ENCODE results near the gene LHFPL5. TPM values are rescaled to one million over a fixed set of nuclear protein-coding genes. Genes with fewer than 3 reads are reported as not detected.

Gene LHFPL5
- total RNA-seq, 1 experiment from 2014 or later, result 0.42 TPM

DNA sequence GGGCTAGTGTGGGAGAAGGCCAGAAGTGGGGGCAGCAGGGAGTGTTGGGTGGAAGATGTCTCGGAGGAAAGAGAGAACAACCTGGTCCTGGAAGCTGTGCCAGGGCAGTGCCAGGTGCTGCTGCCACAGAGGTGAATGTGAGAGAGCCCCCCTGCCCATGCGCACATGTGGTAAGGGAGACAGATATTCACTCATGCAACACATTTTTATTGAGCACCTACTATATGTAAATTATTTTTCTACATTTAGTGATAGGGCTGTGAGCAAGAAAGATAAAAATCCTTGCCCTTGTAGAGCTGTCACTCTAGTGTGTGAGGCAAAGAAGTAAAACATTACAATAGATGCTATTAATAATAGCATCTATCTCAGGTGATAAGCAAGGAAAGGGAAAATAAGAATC, 23.9 kb upstream of the LHFPL5 start:
- CTCF ChIA-PET, result no interaction called here
- H3K4me1 Mint-ChIP-seq (ENCODE audit: low read depth, unreplicated experiment), result peaks cover 40% of the 10 kb centered on the region
- H3K9me3 Mint-ChIP-seq (ENCODE audit: low read depth, unreplicated experiment), result no peaks in the 10 kb centered on the region
- TF ChIP-seq CTCF (IDR thresholded peaks at IDR 0.05; ENCODE audit: unreplicated experiment), result no peak
- BruUV-seq (replicated peaks), result no TSS peak
- no peak for DNase-seq
- H3K27me3 Mint-ChIP-seq (ENCODE audit: unreplicated experiment), result peaks cover 15% of the 10 kb centered on the region
- H3K36me3 Mint-ChIP-seq (ENCODE audit: insufficient read depth, unreplicated experiment), result no peaks in the 10 kb centered on the region
- no peak overlapping the region for H3K4me3 Mint-ChIP-seq (ENCODE audit: low read depth, unreplicated experiment)
- intact Hi-C loops (cut with micrococcal nuclease; ENCODE audit: unreplicated experiment), result no loop called here
- H3K27ac Mint-ChIP-seq (ENCODE audit: unreplicated experiment), result no peak overlapping the region

DNA sequence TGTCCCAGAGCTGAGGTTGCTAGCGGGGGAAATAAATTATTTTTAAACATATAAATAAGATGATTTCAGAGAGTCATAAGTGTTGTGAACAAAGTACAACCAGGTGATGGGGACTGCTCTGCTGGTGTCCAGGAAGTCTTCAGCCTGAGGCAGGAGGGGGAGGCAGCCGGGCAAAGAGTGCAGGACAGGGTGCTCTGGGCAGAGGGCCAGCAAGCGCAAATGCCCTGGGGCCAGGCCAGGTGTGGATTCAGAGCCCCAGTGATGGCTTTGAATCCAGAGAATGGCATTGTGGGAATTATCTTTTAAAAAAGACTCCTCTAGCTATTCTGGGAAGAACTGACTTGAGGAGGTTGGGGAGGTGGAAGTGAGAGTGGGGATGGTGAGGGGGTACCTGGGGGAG, 22.7 kb upstream of the LHFPL5 start:
- CTCF ChIA-PET, result interaction anchor here (0.8 kb wide), 1 partner anchor 14 kb away, joined by 3 read pairs; no protein-coding TSS in a partner anchor

DNA sequence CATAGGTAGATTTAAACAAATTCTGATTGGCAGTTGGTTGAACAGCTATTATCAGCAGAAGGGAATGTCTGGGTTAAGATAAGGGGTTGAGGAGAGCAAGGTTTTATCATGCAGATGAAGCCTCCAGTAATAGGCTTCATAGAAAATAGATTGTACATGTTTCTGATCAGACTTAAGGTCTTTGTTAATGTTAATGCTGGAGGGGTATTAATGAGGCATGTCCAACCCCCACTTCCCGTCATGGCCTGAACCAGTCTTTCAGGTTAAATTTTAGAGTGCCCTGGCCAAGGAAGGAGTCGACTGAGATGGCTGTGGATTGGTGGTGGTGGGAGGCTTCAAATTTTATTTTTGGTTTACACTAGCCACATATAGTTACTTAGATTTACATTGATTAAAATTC, 21.0 kb upstream of the LHFPL5 start:
- Mint-ChIP-seq H3K27me3 (ENCODE audit: unreplicated experiment) (peaks cover 26% of the 10 kb centered on the region), H3K9me3 (ENCODE audit: low read depth, unreplicated experiment) (no peaks in the 10 kb centered on the region), H3K4me3 (ENCODE audit: low read depth, unreplicated experiment) (no peak overlapping the region), H3K4me1 (ENCODE audit: low read depth, unreplicated experiment) (peaks cover 34% of the 10 kb centered on the region), H3K27ac (ENCODE audit: unreplicated experiment) (no peak overlapping the region), H3K36me3 (ENCODE audit: insufficient read depth, unreplicated experiment) (no peaks in the 10 kb centered on the region)
- no TSS peak for BruUV-seq (replicated peaks)
- intact Hi-C loops (cut with micrococcal nuclease; ENCODE audit: unreplicated experiment), result no loop called here
- TF ChIP-seq CTCF (IDR thresholded peaks at IDR 0.05; ENCODE audit: unreplicated experiment), result no peak
- no peak for DNase-seq
- CTCF ChIA-PET, result no interaction called here

More for the DNA sequence above, 22.7 kb upstream of the LHFPL5 start:
- no peak for TF ChIP-seq CTCF (IDR thresholded peaks at IDR 0.05; ENCODE audit: unreplicated experiment)
- no peak overlapping the region for H3K4me3 Mint-ChIP-seq (ENCODE audit: low read depth, unreplicated experiment)
- no peak overlapping the region for H3K27ac Mint-ChIP-seq (ENCODE audit: unreplicated experiment)
- no peaks in the 10 kb centered on the region for H3K36me3 Mint-ChIP-seq (ENCODE audit: insufficient read depth, unreplicated experiment)
- H3K9me3 Mint-ChIP-seq (ENCODE audit: low read depth, unreplicated experiment), result no peaks in the 10 kb centered on the region
- peak; percentile 69 for DNase-seq
- peaks cover 11% of the 10 kb centered on the region for H3K27me3 Mint-ChIP-seq (ENCODE audit: unreplicated experiment)
- intact Hi-C loops (cut with micrococcal nuclease; ENCODE audit: unreplicated experiment), result no loop called here
- H3K4me1 Mint-ChIP-seq (ENCODE audit: low read depth, unreplicated experiment), result peaks cover 32% of the 10 kb centered on the region
- BruUV-seq (replicated peaks), result no TSS peak

DNA sequence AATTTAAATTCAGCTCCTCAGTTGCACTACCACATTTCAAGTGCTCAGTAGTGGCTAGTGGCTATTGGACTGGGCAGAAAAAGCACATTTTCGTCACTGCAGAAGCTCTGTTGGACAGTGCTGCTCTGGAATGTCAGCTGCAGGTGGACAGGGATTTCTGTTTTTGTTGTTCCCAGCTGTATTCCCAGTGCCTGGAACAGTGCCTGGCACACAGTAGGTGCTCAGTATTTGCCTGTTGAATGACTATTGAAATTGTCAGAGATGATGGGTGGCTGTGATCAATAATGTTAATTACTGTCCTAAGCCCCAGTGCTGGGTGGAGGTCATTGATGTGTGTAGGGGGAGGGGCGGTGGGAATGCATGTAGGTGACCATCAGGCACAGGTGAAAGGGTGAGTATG, 18.9 kb upstream of the LHFPL5 start:
- Mint-ChIP-seq H3K9me3 (ENCODE audit: low read depth, unreplicated experiment) (no peaks in the 10 kb centered on the region), H3K27me3 (ENCODE audit: unreplicated experiment) (peaks cover 44% of the 10 kb centered on the region), H3K4me3 (ENCODE audit: low read depth, unreplicated experiment) (no peak overlapping the region), H3K27ac (ENCODE audit: unreplicated experiment) (no peak overlapping the region), H3K36me3 (ENCODE audit: insufficient read depth, unreplicated experiment) (no peaks in the 10 kb centered on the region), H3K4me1 (ENCODE audit: low read depth, unreplicated experiment) (peaks cover 34% of the 10 kb centered on the region)
- CTCF ChIA-PET, result interaction anchor here (1.7 kb wide), 1 partner anchor 12 kb away, joined by 6 read pairs; no protein-coding TSS in a partner anchor
- BruUV-seq (replicated peaks), result no TSS peak
- no peak for TF ChIP-seq CTCF (IDR thresholded peaks at IDR 0.05; ENCODE audit: unreplicated experiment)
- intact Hi-C loops (cut with micrococcal nuclease; ENCODE audit: unreplicated experiment), result no loop called here
- no peak for DNase-seq

Measured in Calu3 (cell line).